ENCODE measurements around the gene RSF1. TPM values are rescaled to one million over a fixed set of nuclear protein-coding genes. Genes with fewer than 3 reads are reported as not detected.

RSF1 gene
- total and polyA plus RNA-seq, 4 donors, result 5.2 to 33.1 (median 13.4) TPM

DNA sequence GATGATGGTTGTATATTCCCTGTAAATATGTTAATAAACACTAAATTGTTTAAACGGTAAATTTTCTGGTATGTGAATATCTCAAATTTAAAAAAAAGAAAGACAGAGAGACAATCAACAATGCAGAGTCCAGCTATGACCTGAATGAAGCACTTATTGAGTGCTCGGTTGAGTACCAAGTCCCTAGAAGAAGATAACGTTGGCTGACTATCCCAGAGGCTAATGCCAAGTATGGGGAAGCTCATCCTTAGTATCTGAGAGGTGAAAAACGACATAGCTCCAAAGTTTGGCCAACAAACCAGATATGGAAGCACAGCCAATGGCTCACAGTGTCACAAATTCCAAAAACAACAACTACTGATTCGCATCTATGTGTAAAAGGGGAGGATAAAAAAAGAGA lies 71.3 kb downstream of the RSF1 start:
- no peaks in the 10 kb centered on the region for H3K9me3 ChIP-seq (ENCODE audit: control insufficient read depth in 4 of 4, low read length in 3 of 4)
- peaks cover 0 to 4% (median 0%) of the 10 kb centered on the region in 4 donors for H3K36me3 ChIP-seq (ENCODE audit: control insufficient read depth in 4 of 4, insufficient read depth in 3 of 4, low read depth in 1 of 4, low read length in 3 of 4)
- DNase-seq (ENCODE audit: low spot score), result no peak
- no peak overlapping the region for H3K27ac ChIP-seq (ENCODE audit: low read depth in 1 of 2, low read length in 2 of 2)
- TF ChIP-seq, protein P1, sequence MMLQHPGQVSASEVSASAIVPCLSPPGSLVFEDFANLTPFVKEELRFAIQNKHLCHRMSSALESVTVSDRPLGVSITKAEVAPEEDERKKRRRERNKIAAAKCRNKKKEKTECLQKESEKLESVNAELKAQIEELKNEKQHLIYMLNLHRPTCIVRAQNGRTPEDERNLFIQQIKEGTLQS (IDR thresholded peaks at IDR 0.05), result no peak
- TF ChIP-seq FOXA2 (IDR thresholded peaks at IDR 0.05) (no peak), HNF4A (conservative IDR thresholded peaks at IDR 0.05) (no peak), JUND (IDR thresholded peaks at IDR 0.05) (no peak), SP1 (IDR thresholded peaks at IDR 0.05) (no peak), TAF1 (conservative IDR thresholded peaks at IDR 0.05) (no peak), GABPA (IDR thresholded peaks at IDR 0.05 in 1 of 2, conservative IDR thresholded peaks at IDR 0.05 in 1 of 2) (no peak), NR2F2 (IDR thresholded peaks at IDR 0.05) (no peak), RXRA (IDR thresholded peaks at IDR 0.05) (no peak), HNF4G (IDR thresholded peaks at IDR 0.05) (no peak), FOXA1 (IDR thresholded peaks at IDR 0.05) (no peak), RAD21 (IDR thresholded peaks at IDR 0.05) (no peak), YY1 (IDR thresholded peaks at IDR 0.05) (no peak), EGR1 (IDR thresholded peaks at IDR 0.05; ENCODE audit: low read depth in 2 of 2) (no peak)
- TF ChIP-seq, protein P2, sequence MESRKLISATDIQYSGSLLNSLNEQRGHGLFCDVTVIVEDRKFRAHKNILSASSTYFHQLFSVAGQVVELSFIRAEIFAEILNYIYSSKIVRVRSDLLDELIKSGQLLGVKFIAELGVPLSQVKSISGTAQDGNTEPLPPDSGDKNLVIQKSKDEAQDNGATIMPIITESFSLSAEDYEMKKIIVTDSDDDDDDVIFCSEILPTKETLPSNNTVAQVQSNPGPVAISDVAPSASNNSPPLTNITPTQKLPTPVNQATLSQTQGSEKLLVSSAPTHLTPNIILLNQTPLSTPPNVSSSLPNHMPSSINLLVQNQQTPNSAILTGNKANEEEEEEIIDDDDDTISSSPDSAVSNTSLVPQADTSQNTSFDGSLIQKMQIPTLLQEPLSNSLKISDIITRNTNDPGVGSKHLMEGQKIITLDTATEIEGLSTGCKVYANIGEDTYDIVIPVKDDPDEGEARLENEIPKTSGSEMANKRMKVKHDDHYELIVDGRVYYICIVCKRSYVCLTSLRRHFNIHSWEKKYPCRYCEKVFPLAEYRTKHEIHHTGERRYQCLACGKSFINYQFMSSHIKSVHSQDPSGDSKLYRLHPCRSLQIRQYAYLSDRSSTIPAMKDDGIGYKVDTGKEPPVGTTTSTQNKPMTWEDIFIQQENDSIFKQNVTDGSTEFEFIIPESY (IDR thresholded peaks at IDR 0.05), result no peak
- TF ChIP-seq, protein P3, sequence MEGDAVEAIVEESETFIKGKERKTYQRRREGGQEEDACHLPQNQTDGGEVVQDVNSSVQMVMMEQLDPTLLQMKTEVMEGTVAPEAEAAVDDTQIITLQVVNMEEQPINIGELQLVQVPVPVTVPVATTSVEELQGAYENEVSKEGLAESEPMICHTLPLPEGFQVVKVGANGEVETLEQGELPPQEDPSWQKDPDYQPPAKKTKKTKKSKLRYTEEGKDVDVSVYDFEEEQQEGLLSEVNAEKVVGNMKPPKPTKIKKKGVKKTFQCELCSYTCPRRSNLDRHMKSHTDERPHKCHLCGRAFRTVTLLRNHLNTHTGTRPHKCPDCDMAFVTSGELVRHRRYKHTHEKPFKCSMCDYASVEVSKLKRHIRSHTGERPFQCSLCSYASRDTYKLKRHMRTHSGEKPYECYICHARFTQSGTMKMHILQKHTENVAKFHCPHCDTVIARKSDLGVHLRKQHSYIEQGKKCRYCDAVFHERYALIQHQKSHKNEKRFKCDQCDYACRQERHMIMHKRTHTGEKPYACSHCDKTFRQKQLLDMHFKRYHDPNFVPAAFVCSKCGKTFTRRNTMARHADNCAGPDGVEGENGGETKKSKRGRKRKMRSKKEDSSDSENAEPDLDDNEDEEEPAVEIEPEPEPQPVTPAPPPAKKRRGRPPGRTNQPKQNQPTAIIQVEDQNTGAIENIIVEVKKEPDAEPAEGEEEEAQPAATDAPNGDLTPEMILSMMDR (IDR thresholded peaks at IDR 0.05; ENCODE audit: low read depth, low read length, missing input control), result no peak
- TF ChIP-seq, protein P4, sequence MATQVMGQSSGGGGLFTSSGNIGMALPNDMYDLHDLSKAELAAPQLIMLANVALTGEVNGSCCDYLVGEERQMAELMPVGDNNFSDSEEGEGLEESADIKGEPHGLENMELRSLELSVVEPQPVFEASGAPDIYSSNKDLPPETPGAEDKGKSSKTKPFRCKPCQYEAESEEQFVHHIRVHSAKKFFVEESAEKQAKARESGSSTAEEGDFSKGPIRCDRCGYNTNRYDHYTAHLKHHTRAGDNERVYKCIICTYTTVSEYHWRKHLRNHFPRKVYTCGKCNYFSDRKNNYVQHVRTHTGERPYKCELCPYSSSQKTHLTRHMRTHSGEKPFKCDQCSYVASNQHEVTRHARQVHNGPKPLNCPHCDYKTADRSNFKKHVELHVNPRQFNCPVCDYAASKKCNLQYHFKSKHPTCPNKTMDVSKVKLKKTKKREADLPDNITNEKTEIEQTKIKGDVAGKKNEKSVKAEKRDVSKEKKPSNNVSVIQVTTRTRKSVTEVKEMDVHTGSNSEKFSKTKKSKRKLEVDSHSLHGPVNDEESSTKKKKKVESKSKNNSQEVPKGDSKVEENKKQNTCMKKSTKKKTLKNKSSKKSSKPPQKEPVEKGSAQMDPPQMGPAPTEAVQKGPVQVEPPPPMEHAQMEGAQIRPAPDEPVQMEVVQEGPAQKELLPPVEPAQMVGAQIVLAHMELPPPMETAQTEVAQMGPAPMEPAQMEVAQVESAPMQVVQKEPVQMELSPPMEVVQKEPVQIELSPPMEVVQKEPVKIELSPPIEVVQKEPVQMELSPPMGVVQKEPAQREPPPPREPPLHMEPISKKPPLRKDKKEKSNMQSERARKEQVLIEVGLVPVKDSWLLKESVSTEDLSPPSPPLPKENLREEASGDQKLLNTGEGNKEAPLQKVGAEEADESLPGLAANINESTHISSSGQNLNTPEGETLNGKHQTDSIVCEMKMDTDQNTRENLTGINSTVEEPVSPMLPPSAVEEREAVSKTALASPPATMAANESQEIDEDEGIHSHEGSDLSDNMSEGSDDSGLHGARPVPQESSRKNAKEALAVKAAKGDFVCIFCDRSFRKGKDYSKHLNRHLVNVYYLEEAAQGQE (IDR thresholded peaks at IDR 0.05), result no peak
- TF ChIP-seq, protein P5, sequence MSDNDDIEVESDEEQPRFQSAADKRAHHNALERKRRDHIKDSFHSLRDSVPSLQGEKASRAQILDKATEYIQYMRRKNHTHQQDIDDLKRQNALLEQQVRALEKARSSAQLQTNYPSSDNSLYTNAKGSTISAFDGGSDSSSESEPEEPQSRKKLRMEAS (IDR thresholded peaks at IDR 0.05), result no peak
- peaks cover 0 to 5% (median 0%) of the 10 kb centered on the region in 4 donors for H3K4me1 ChIP-seq (ENCODE audit: control insufficient read depth in 4 of 4, insufficient read depth in 4 of 4, low read length in 3 of 4)
- no peak overlapping the region for H3K9ac ChIP-seq (ENCODE audit: low read depth in 1 of 2, low read length in 2 of 2)
- WGBS, result 90% methylated on average over 5 of the region's 5 CpGs
- no peak overlapping the region for H3K4me3 ChIP-seq (ENCODE audit: low read depth in 1 of 3, low read length in 3 of 3)
- no peaks in the 10 kb centered on the region for H3K27me3 ChIP-seq (ENCODE audit: control insufficient read depth in 4 of 4, insufficient read depth in 4 of 4, low read length in 3 of 4)
